SK-N-SH treated with all-trans-retinoic acid at 6 μM for 48 hours (cell line): Measurements from ENCODE around the gene EHBP1.

ENCODE experiments used
- ARNTL ChIP-seq: fragments of 450-650 bp; formaldehyde crosslinking; IDR thresholded peaks from 2 replicates; pipeline ENCODE4 v1.5.0; 2020; ENCODE audit warnings: low read depth, mild to moderate bottlenecking, moderate library complexity, borderline replicate concordance
- BACH2 ChIP-seq: fragments of 250-450 bp; sonication (Bioruptor Pico); IDR thresholded peaks from 2 replicates; pipeline ENCODE4 v1.9.0; 2021; ENCODE audit warnings: mild to moderate bottlenecking, borderline replicate concordance
- GLIS3 ChIP-seq: fragments of 250-450 bp; sonication (Bioruptor Pico); IDR thresholded peaks from 2 replicates; pipeline ENCODE4 v1.5.0; 2020; ENCODE audit warnings: mild to moderate bottlenecking, moderate library complexity
- POU6F1 ChIP-seq: fragments of 250-450 bp; sonication (Bioruptor Pico); IDR thresholded peaks from 2 replicates; pipeline ENCODE4 v1.8.0; 2021; ENCODE audit warnings: low read depth, mild to moderate bottlenecking, moderate library complexity, borderline replicate concordance
- PPARA ChIP-seq: fragments of 250-450 bp; sonication (Bioruptor Pico); IDR thresholded peaks from 2 replicates; pipeline ENCODE4 v1.5.0; 2020; ENCODE audit warnings: mild to moderate bottlenecking, borderline replicate concordance
- RARB ChIP-seq: fragments of 250-450 bp; sonication (Bioruptor Pico); IDR thresholded peaks from 2 replicates; pipeline ENCODE4 v1.8.0; 2021; ENCODE audit warnings: mild to moderate bottlenecking, moderate library complexity
- TCF4 ChIP-seq: fragments of 250-450 bp; sonication (Bioruptor Pico); IDR thresholded peaks from 2 replicates; pipeline ENCODE4 v1.8.0; 2021; ENCODE audit warnings: mild to moderate bottlenecking, moderate library complexity, borderline replicate concordance
- ZC3H10 ChIP-seq: fragments of 250-450 bp; sonication (Bioruptor Pico); IDR thresholded peaks from 2 replicates; pipeline ENCODE4 v1.5.1; 2021; ENCODE audit warnings: mild to moderate bottlenecking, moderate library complexity
- ZFP3 ChIP-seq: fragments of 250-450 bp; sonication (Bioruptor Pico); IDR thresholded peaks from 2 replicates; pipeline ENCODE4 v1.5.0; 2020; ENCODE audit warnings: mild to moderate bottlenecking, moderate library complexity
- ZFP30 ChIP-seq: fragments of 450-650 bp; formaldehyde crosslinking; IDR thresholded peaks from 2 replicates; pipeline ENCODE4 v1.5.0; 2022; ENCODE audit warnings: mild to moderate bottlenecking, moderate library complexity
- ZNF565 ChIP-seq: fragments of 450-650 bp; formaldehyde crosslinking; conservative IDR thresholded peaks from 2 replicates; pipeline ENCODE4 v1.5.0; 2020; ENCODE audit warnings: low read depth, mild to moderate bottlenecking, moderate library complexity
- ZNF8 ChIP-seq: fragments of 450-650 bp; formaldehyde crosslinking; IDR thresholded peaks from 2 replicates; pipeline ENCODE4 v1.5.0; 2020; ENCODE audit warnings: mild to moderate bottlenecking, moderate library complexity
- TF ChIP-seq, protein P1 (sequence below): fragments of 250-450 bp; sonication (Bioruptor Pico); IDR thresholded peaks from 2 replicates; pipeline ENCODE4 v1.8.0; 2020; ENCODE audit warnings: mild to moderate bottlenecking, moderate library complexity, borderline replicate concordance
- TF ChIP-seq, protein P2 (sequence below): fragments of 250-450 bp; sonication (Bioruptor Pico); IDR thresholded peaks from 2 replicates; pipeline ENCODE4 v1.5.0; 2020; ENCODE audit warnings: mild to moderate bottlenecking, moderate library complexity

DNA sequence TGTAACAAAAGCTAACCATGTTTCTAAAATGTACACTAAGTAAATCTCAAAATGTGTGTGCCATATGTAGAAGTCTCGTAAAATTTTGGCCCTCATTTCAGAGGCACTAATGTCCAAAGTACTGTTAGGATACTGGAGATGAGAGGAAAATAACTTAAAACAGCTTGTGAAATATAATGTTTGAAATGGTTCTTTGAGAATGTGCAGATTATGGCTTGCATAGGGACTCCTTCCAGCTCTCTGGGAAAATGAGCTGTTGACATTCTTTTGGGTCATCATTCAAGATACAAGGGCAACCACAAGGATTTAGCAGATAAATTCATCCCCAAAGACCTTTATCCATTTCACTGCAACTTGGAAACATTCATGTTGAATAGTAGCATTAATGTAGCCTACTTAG lies 307.0 kb downstream of the EHBP1 start:
- no peak for TF ChIP-seq GLIS3 (CRISPR knock-in tag)
- TF ChIP-seq, protein P1, sequence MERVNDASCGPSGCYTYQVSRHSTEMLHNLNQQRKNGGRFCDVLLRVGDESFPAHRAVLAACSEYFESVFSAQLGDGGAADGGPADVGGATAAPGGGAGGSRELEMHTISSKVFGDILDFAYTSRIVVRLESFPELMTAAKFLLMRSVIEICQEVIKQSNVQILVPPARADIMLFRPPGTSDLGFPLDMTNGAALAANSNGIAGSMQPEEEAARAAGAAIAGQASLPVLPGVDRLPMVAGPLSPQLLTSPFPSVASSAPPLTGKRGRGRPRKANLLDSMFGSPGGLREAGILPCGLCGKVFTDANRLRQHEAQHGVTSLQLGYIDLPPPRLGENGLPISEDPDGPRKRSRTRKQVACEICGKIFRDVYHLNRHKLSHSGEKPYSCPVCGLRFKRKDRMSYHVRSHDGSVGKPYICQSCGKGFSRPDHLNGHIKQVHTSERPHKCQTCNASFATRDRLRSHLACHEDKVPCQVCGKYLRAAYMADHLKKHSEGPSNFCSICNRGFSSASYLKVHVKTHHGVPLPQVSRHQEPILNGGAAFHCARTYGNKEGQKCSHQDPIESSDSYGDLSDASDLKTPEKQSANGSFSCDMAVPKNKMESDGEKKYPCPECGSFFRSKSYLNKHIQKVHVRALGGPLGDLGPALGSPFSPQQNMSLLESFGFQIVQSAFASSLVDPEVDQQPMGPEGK (CRISPR knock-in tag): no peak
- no peak for TF ChIP-seq PPARA (CRISPR knock-in tag)
- no peak for TF ChIP-seq ZFP30
- TF ChIP-seq ARNTL (CRISPR knock-in tag): no peak
- TF ChIP-seq BACH2 (CRISPR knock-in tag): no peak
- no peak for TF ChIP-seq ZC3H10 (CRISPR knock-in tag)
- no peak for TF ChIP-seq RARB (CRISPR knock-in tag)
- no peak for TF ChIP-seq ZNF8 (CRISPR knock-in tag)
- TF ChIP-seq, protein P2, sequence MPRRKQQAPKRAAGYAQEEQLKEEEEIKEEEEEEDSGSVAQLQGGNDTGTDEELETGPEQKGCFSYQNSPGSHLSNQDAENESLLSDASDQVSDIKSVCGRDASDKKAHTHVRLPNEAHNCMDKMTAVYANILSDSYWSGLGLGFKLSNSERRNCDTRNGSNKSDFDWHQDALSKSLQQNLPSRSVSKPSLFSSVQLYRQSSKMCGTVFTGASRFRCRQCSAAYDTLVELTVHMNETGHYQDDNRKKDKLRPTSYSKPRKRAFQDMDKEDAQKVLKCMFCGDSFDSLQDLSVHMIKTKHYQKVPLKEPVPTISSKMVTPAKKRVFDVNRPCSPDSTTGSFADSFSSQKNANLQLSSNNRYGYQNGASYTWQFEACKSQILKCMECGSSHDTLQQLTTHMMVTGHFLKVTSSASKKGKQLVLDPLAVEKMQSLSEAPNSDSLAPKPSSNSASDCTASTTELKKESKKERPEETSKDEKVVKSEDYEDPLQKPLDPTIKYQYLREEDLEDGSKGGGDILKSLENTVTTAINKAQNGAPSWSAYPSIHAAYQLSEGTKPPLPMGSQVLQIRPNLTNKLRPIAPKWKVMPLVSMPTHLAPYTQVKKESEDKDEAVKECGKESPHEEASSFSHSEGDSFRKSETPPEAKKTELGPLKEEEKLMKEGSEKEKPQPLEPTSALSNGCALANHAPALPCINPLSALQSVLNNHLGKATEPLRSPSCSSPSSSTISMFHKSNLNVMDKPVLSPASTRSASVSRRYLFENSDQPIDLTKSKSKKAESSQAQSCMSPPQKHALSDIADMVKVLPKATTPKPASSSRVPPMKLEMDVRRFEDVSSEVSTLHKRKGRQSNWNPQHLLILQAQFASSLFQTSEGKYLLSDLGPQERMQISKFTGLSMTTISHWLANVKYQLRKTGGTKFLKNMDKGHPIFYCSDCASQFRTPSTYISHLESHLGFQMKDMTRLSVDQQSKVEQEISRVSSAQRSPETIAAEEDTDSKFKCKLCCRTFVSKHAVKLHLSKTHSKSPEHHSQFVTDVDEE (CRISPR knock-in tag): no peak
- no peak for TF ChIP-seq ZNF565 (CRISPR knock-in tag)
- TF ChIP-seq ZFP3 (CRISPR knock-in tag): no peak
- no peak for TF ChIP-seq TCF4 (CRISPR knock-in tag)
- no peak for TF ChIP-seq POU6F1 (CRISPR knock-in tag)
